ENCODE data around the gene MBNL2. TPM values are rescaled to one million over a fixed set of nuclear protein-coding genes. Genes with fewer than 3 reads are reported as not detected.

The MBNL2 gene
- total RNA-seq, 2 experiments from 2014 or later, result 15.8 to 16.1 TPM

DNA sequence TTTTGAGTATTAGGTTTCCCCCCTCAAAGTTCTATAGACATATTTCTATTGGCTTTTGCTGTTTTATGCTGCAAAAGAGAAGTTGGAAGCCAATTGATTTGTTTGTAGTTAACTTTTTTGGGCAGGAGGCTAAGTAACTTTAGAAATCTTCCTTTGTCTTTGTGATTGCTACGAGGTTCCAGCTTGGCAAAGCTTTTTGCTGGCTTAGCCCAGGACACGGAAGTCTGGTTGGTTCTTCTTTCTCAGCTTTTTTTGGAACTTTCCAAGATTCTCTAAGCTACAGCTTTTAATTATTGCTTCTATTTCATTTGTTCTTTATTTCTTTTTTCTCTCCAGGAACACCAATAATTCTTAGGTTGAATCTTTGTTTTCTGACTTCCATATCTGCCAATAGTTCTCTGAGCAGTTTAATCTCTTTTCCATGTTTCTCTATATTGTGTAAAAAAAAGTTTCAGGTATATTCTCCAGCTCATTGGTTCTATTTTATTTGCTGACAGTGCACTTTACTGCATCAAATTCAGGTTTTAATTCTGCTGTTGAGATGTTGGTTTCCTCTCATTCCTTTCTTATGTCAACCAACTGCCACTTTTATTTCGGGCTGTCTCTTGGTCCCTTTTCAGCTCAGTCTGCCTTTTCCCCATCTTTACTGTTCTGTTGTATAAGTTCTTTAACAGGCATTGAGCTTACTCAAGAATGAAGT is 27.8 kb downstream of the MBNL2 start:
- Mint-ChIP-seq H3K27me3 (no peaks in the 10 kb centered on the region), H3K4me3 (no peak overlapping the region), H3K27ac (no peak overlapping the region), H3K4me1 (ENCODE audit: low read depth) (peaks cover 26% of the 10 kb centered on the region), H3K36me3 (ENCODE audit: low read depth) (no peaks in the 10 kb centered on the region), H3K9me3 (no peaks in the 10 kb centered on the region)
- intact Hi-C loops (cut with micrococcal nuclease), result no loop called here
- DNase-seq (no peak), ATAC-seq (no peak)
- POLR2A ChIA-PET, result interaction anchor here (0.7 kb wide), 1 partner anchor 108 kb away, joined by 3 read pairs; no protein-coding TSS in a partner anchor
- TF ChIP-seq, protein P1, sequence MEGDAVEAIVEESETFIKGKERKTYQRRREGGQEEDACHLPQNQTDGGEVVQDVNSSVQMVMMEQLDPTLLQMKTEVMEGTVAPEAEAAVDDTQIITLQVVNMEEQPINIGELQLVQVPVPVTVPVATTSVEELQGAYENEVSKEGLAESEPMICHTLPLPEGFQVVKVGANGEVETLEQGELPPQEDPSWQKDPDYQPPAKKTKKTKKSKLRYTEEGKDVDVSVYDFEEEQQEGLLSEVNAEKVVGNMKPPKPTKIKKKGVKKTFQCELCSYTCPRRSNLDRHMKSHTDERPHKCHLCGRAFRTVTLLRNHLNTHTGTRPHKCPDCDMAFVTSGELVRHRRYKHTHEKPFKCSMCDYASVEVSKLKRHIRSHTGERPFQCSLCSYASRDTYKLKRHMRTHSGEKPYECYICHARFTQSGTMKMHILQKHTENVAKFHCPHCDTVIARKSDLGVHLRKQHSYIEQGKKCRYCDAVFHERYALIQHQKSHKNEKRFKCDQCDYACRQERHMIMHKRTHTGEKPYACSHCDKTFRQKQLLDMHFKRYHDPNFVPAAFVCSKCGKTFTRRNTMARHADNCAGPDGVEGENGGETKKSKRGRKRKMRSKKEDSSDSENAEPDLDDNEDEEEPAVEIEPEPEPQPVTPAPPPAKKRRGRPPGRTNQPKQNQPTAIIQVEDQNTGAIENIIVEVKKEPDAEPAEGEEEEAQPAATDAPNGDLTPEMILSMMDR (IDR thresholded peaks at IDR 0.05), result no peak
- CTCF ChIA-PET, result interaction anchor here (1.0 to 1.9 kb wide), 10 partner anchors 10 to 141 kb away, joined by 3 to 11 read pairs (median 4); no protein-coding TSS in a partner anchor

DNA sequence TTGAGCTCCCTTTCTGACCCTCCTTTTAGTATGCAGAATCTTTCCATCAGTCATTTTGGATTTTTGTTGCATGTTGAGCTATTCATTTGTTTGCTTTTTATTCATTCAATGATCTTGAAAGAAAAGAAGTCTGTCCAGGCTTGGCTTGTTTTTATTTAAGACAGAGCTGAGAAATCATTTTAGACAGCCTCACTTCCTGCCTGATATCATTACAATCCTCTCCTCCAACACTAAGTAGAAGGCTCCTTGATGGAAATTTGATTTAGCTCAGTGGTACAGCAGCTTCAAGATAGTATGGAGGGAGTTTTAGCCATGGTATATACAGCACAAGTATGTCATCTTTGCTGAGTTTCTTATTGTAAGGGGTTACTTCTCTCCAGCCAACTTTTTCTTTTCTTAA is 28.4 kb downstream of the MBNL2 start:
- intact Hi-C loops (cut with micrococcal nuclease), result no loop called here
- ChIA-PET POLR2A (interaction anchor here (0.7 kb wide), 1 partner anchor 107 kb away, joined by 3 read pairs; no protein-coding TSS in a partner anchor), CTCF (interaction anchor here (1.0 to 1.9 kb wide), 9 partner anchors 10 to 141 kb away, joined by 3 to 11 read pairs (median 4); no protein-coding TSS in a partner anchor)
- TF ChIP-seq, protein P1 (IDR thresholded peaks at IDR 0.05), result no peak
- DNase-seq (no peak), ATAC-seq (no peak)
- Mint-ChIP-seq H3K4me1 (ENCODE audit: low read depth) (peaks cover 30% of the 10 kb centered on the region), H3K27ac (no peak overlapping the region), H3K9me3 (no peaks in the 10 kb centered on the region), H3K36me3 (ENCODE audit: low read depth) (no peaks in the 10 kb centered on the region), H3K4me3 (no peak overlapping the region), H3K27me3 (no peaks in the 10 kb centered on the region)

DNA sequence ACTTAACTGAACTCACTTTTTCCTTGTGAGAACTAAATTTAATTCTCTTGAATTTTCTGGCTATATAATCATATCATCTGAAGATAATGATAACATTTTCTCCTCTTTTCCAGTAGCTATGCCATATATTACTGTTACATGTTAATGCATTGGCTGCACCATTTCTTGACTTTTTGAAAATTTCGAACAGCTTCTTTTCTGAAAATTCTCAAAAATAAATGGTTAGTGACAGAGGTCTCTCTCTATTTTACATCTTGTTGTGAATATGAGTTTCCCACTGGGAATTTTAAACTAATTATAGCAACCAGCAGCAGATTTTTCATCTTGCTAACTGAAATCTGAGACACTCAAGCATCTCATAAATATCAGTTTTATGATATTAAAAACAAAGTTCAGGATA is 30.6 kb downstream of the MBNL2 start:
- ChIA-PET POLR2A (no interaction called here), CTCF (no interaction called here)
- peaks cover 12% of the 10 kb centered on the region for H3K36me3 Mint-ChIP-seq (ENCODE audit: low read depth)
- TF ChIP-seq, protein P1 (IDR thresholded peaks at IDR 0.05), result no peak
- DNase-seq (no peak), ATAC-seq (no peak)
- H3K9me3 Mint-ChIP-seq, result no peaks in the 10 kb centered on the region
- intact Hi-C loops (cut with micrococcal nuclease), result no loop called here
- H3K4me1 Mint-ChIP-seq (ENCODE audit: low read depth), result peaks cover 51% of the 10 kb centered on the region
- no peak overlapping the region for H3K27ac Mint-ChIP-seq
- no peak overlapping the region for H3K4me3 Mint-ChIP-seq
- no peaks in the 10 kb centered on the region for H3K27me3 Mint-ChIP-seq

DNA sequence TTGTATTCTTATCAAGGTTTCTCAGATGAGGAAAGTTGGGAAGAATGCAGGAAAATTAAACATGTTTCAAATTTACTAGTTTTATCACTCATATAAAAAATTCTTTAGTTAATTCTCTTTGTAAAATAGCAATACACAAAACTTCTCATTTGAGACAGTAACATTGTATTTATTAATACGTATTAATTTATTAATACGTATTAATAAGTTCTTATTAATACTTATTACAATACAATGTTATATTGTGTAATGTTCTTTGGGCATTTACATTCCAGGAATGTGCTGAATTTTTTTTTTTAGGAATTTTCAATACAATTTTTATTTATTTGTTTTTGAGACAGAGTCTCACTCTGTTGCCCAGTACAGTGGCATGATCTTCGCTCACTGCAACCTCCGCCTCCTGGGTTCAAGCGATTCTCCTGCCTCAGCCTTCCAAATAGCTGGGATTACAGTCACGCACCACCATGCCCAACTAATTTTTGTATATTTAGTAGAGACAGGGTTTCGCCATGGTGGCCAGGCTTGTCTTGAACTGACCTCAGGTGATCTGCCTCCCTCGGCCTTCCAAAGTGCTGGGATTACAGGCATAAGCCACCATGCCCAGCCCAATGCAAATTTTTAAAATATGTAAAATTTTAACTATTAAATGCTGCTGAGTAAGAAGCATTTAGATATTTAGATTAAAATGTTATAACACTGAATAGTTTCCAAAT is 31.6 kb downstream of the MBNL2 start:
- Mint-ChIP-seq H3K9me3 (no peaks in the 10 kb centered on the region), H3K27me3 (no peaks in the 10 kb centered on the region), H3K4me1 (ENCODE audit: low read depth) (peaks cover 58% of the 10 kb centered on the region), H3K27ac (no peak overlapping the region), H3K4me3 (no peak overlapping the region), H3K36me3 (ENCODE audit: low read depth) (peaks cover 15% of the 10 kb centered on the region)
- ChIA-PET POLR2A (interaction anchor here (0.6 kb wide), 1 partner anchor 9 kb away, joined by 3 read pairs; no protein-coding TSS in a partner anchor), CTCF (no interaction called here)
- ATAC-seq (no peak), DNase-seq (no peak)
- intact Hi-C loops (cut with micrococcal nuclease), result no loop called here
- TF ChIP-seq, protein P1 (IDR thresholded peaks at IDR 0.05), result no peak

DNA sequence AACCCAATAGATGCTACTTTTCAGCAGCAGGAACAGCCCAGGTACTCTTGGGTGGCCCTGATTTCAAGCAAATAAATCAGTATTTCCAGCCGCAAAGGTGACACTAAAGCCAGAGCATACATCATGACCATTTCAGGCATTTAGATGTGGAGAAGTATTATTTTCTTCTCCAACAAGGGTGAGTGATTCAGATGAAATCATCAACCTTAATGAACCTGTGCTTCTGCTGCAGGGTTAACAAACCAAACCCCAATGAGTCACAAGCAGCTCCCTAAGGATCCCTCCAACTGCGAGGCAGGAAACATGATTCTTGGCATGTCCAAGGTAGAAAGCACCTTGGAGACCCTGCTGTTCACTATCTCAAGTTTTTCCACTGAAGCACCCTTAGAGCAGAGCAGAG is 32.7 kb downstream of the MBNL2 start:
- CTCF ChIA-PET, result no interaction called here
- intact Hi-C loops (cut with micrococcal nuclease), result loop anchor here (5.0 kb wide), 1 partner anchor 37 kb away; no protein-coding TSS in a partner anchor
- no peaks in the 10 kb centered on the region for H3K9me3 Mint-ChIP-seq
- TF ChIP-seq, protein P1 (IDR thresholded peaks at IDR 0.05), result no peak
- H3K27ac Mint-ChIP-seq, result no peak overlapping the region
- DNase-seq (no peak), ATAC-seq (no peak)
- POLR2A ChIA-PET, result interaction anchor here (0.6 kb wide), 1 partner anchor 10 kb away, joined by 3 read pairs; no protein-coding TSS in a partner anchor
- no peak overlapping the region for H3K4me3 Mint-ChIP-seq
- peaks cover 63% of the 10 kb centered on the region for H3K4me1 Mint-ChIP-seq (ENCODE audit: low read depth)
- peaks cover 15% of the 10 kb centered on the region for H3K36me3 Mint-ChIP-seq (ENCODE audit: low read depth)
- H3K27me3 Mint-ChIP-seq, result no peaks in the 10 kb centered on the region
